Measurements from ENCODE around the gene MYMX. TPM values are rescaled to one million over a fixed set of nuclear protein-coding genes. Genes with fewer than 3 reads are reported as not detected.

Gene MYMX
- total RNA-seq, 4 donors from 2014 or later = not detected

DNA sequence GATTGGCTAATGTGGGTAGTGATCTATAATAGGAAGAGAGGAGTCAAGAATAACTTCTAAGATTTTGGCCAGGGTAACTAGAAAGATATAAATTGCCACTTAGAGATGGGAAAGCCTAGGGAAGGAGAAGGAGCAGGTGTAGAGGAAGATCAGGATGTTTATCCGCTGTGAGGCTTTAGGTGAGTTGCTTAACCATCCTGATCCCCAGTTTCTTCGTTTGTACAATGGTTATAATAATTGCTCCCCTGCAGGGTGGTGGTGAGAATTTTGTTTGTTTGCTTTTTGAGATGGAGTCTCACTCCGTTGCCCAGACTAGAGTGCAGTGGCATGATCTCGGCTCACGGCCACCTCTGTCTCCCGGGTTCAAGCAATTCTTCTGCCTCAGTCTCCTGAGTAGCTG, 2.4 kb upstream of the MYMX start:
- Histone ChIP-seq H3K27me3 (no peaks in the 10 kb centered on the region), H3K9me3 (no peaks in the 10 kb centered on the region), H3K27ac (no peak overlapping the region), H3K4me3 (no peak overlapping the region), H3K4me1 (peaks cover 0 to 25% (median 6%) of the 10 kb centered on the region in 4 donors), H3K36me3 (no peaks in the 10 kb centered on the region)
- DNase-seq (ENCODE audit: low spot score in 2 of 2) = no peak
- WGBS, 2 donors = 88 to 95% methylated on average over 6 of the region's 6 CpGs
- TF ChIP-seq POLR2A (IDR thresholded peaks at IDR 0.05) (no peak), EP300 (IDR thresholded peaks at IDR 0.05) (no peak)
- TF ChIP-seq, protein P1, sequence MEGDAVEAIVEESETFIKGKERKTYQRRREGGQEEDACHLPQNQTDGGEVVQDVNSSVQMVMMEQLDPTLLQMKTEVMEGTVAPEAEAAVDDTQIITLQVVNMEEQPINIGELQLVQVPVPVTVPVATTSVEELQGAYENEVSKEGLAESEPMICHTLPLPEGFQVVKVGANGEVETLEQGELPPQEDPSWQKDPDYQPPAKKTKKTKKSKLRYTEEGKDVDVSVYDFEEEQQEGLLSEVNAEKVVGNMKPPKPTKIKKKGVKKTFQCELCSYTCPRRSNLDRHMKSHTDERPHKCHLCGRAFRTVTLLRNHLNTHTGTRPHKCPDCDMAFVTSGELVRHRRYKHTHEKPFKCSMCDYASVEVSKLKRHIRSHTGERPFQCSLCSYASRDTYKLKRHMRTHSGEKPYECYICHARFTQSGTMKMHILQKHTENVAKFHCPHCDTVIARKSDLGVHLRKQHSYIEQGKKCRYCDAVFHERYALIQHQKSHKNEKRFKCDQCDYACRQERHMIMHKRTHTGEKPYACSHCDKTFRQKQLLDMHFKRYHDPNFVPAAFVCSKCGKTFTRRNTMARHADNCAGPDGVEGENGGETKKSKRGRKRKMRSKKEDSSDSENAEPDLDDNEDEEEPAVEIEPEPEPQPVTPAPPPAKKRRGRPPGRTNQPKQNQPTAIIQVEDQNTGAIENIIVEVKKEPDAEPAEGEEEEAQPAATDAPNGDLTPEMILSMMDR (IDR thresholded peaks at IDR 0.05) = no peak

DNA sequence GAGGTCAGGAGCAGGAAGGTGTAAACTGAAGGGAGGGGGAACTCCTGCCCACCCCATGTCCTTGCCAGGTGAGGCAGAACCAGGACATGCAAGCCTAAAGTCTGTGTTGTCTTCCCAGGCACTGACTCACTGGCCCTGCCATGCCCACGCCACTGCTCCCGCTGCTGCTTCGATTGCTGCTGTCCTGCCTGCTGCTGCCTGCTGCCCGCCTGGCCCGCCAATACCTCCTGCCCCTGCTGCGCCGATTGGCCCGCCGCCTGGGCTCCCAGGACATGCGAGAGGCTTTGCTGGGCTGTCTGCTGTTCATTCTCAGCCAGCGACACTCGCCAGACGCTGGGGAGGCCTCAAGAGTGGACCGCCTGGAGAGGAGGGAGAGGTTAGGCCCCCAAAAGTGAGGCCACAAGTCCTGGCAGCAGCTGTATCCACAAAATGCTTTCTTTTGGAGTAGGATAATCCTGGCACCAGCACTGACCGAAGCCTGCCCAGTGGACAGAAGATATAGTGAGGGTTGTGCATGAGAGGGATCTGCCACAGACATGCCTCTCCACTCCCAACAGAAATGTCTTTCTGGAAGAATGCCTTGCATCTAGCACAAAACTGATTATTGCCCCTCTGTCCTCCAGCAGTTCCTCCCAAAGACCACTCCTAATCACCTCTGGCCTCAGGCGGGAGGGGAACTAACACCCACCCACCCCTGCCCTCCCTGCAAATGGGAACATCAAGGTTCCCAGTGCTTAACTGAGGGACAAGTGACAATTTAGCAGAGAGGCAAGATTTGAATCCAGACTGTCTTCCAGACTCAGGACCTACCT, 812 bp downstream of the MYMX start:
- WGBS, 2 donors = 55 to 77% methylated on average over 16 of the region's 16 CpGs
- Histone ChIP-seq H3K9me3 (no peaks in the 10 kb centered on the region), H3K27me3 (no peaks in the 10 kb centered on the region), H3K4me1 (peaks cover 0 to 56% (median 18%) of the 10 kb centered on the region in 4 donors), H3K36me3 (no peaks in the 10 kb centered on the region), H3K27ac (peak overlapping the region in 3 of 4 donors; percentile 62 to 90 (median 88)), H3K4me3 (no peak overlapping the region)
- DNase-seq (ENCODE audit: low spot score in 2 of 2) = no peak
- TF ChIP-seq, protein P1 (IDR thresholded peaks at IDR 0.05) = no peak

DNA sequence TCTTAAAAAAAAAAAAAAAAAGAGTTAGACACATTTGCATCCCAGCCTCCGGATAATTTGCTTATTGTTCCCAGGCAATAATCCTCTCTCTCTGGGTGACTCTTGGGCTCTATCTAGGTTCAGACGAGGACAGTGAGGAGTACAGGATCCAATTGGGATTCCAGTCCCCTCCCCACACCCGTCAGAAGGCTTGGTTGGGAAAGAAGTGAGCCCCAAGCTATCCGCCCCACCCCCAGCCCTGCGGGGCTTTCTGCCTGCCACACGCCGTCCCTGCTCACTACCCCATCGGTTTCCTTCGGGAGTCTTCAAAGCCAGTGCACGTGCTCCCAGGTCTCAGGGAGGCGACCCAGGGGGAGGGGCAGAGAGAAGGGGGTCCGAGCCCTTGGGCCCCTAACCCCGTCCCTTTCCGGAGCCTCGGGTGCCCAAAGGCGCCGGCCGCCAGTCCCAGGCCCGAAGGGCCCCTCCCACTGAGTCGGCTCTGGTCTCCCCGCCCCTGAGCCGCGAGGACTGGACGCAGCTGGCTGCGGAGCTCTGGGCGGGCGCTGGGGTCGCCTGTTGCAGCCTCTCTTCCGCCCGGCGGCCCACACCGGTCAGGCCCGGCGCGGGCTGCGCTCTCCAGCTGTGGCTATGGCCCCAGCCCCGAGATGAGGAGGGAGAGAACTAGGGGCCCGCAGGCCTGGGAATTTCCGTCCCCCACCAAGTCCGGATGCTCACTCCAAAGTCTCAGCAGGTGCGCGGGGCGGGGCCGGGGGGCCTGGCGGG, 2.5 kb downstream of the MYMX start:
- TF ChIP-seq POLR2A (IDR thresholded peaks at IDR 0.05) = peak; percentile 30 to 64
- peak in 1 of 2 donors; percentile 78 for TF ChIP-seq EP300 (IDR thresholded peaks at IDR 0.05)
- TF ChIP-seq, protein P1 (IDR thresholded peaks at IDR 0.05) = no peak
- Histone ChIP-seq H3K36me3 (no peaks in the 10 kb centered on the region), H3K27ac (peak overlapping the region; percentile 62 to 90 (median 88)), H3K9me3 (no peaks in the 10 kb centered on the region), H3K4me3 (peak overlapping the region; percentile 36 to 53 (median 46)), H3K27me3 (no peaks in the 10 kb centered on the region), H3K4me1 (peaks cover 0 to 70% (median 31%) of the 10 kb centered on the region in 4 donors)
- WGBS, 2 donors = 3% methylated on average over 10 to 30 of the region's 45 CpGs
- peak; percentile 69 to 75 for DNase-seq (ENCODE audit: low spot score in 2 of 2)

DNA sequence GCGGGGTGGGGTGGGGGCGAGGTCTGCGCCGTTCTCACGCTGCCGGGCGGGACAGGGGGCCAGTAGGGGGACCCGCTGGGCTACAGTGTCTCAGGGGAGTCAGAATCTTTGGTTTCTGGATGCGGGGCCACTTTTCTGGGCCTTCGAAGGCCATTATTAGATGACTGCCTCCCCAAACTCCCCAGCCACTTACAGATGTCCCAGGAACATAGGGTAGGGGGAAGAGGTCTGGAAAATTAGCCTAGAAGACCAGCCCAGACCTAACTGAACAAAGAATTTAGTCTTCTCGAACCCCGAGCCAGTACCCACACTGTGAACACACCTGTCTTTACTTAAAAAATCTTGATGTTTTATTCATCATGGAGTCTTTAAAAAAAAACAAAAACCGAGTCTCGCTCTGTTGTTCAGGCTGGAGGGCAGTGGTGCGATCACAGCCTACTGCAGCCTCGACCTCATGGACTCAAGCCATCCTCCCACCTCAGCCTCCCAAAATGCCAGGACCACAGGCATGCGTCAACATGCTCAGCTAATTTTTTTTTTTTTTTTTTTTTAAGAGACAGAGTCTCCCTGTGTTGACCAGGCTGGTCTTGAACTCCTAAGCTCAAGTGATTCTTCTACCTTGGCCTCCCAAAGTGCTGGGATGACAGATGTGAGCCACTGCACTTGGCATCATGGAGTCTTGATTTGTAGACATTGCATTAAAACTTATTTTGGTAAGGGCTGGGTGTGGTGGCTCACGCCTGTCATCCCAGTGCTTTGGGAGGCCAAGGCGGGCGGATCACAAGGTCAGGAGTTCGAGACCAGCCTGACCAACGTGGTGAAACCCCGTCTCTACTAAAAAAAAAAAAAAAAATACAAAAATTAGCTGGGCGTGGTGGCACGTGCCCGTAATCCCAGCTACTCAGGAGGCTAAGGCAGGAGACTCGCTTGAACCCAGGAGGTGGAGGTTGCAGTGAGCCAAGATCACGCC, 3.4 kb downstream of the MYMX start:
- no peak for DNase-seq (ENCODE audit: low spot score in 2 of 2)
- 57% methylated on average over 27 to 28 of the region's 28 CpGs for WGBS, 2 donors
- no peaks in the 10 kb centered on the region for H3K27me3 ChIP-seq
- peaks cover 0 to 79% (median 38%) of the 10 kb centered on the region in 4 donors for H3K4me1 ChIP-seq
- H3K27ac ChIP-seq = peak overlapping the region; percentile 62 to 90 (median 88)
- H3K4me3 ChIP-seq = peak overlapping the region; percentile 36 to 53 (median 46)
- H3K9me3 ChIP-seq = no peaks in the 10 kb centered on the region
- TF ChIP-seq POLR2A (IDR thresholded peaks at IDR 0.05) = no peak
- TF ChIP-seq, protein P1 (IDR thresholded peaks at IDR 0.05) = no peak
- no peak for TF ChIP-seq EP300 (IDR thresholded peaks at IDR 0.05)
- no peaks in the 10 kb centered on the region for H3K36me3 ChIP-seq

Measured in tibial nerve (tissue), 4 donors.